ENCODE measurements around the gene MROH2A.

GRCh38 chr2:233882353-233882752 is 104.2 kb downstream of the MROH2A start:
- TF ChIP-seq ARNTL (CRISPR knock-in tag; IDR thresholded peaks at IDR 0.05; ENCODE audit: borderline replicate concordance, low read depth) (no peak), SNAI2 (CRISPR knock-in tag; IDR thresholded peaks at IDR 0.05) (no peak), ZC3H10 (CRISPR knock-in tag; IDR thresholded peaks at IDR 0.05) (no peak), TCF4 (CRISPR knock-in tag; IDR thresholded peaks at IDR 0.05; ENCODE audit: borderline replicate concordance) (no peak), PATZ1 (CRISPR knock-in tag; IDR thresholded peaks at IDR 0.05; ENCODE audit: borderline replicate concordance) (no peak), ZNF565 (CRISPR knock-in tag; conservative IDR thresholded peaks at IDR 0.05; ENCODE audit: low read depth) (no peak), BACH2 (CRISPR knock-in tag; IDR thresholded peaks at IDR 0.05; ENCODE audit: borderline replicate concordance) (no peak), ISL1 (CRISPR knock-in tag; IDR thresholded peaks at IDR 0.05) (no peak), CREB5 (CRISPR knock-in tag; IDR thresholded peaks at IDR 0.05; ENCODE audit: low read depth) (no peak), PPARA (CRISPR knock-in tag; IDR thresholded peaks at IDR 0.05; ENCODE audit: borderline replicate concordance) (no peak)

Measured in SK-N-SH treated with all-trans-retinoic acid at 6 μM for 48 hours (cell line).